CD4-positive, CD25-positive, alpha-beta regulatory T cell (primary cell): ENCODE results near the gene CDHR1. TPM values are rescaled to one million over a fixed set of nuclear protein-coding genes. Genes with fewer than 3 reads are reported as not detected.

Experiments used
- ATAC-seq, 2 donors: fragments of 150-1000 bp; cut with Tn5 transposase; one replicate each; pipeline ENCODE4 v1.10.0; 2021; ENCODE audit warnings: low read depth in 2 of 2, moderate number of reproducible peaks in 2 of 2, moderate library complexity in 1 of 2
- DNase-seq, 3 donors: peaks; one replicate each; pipeline versions ENCODE4 v3.0.0 to v3.0.0-alpha.2; 2012 to 2022; ENCODE audit warnings: mixed read lengths in 1 of 3
- H3K27ac ChIP-seq: one replicate; pipeline ENCODE4 v1.7.0; 2013; ENCODE audit warnings: mild to moderate bottlenecking, low read length; ENCODE audit not compliant: insufficient read depth, poor library complexity, severe bottlenecking
- H3K27me3 ChIP-seq: one replicate; pipeline ENCODE4 v1.7.0; 2013; ENCODE audit warnings: low read length; ENCODE audit not compliant: control insufficient read depth, insufficient read depth
- H3K36me3 ChIP-seq: one replicate; pipeline ENCODE4 v1.7.0; 2013; ENCODE audit warnings: mild to moderate bottlenecking, low read length, moderate library complexity; ENCODE audit not compliant: control insufficient read depth, insufficient read depth
- H3K4me1 ChIP-seq: 2 replicates; pipeline ENCODE4 v1.7.0; 2013; ENCODE audit warnings: mild to moderate bottlenecking, low read length; ENCODE audit not compliant: insufficient read depth, control insufficient read depth, poor library complexity, severe bottlenecking
- H3K4me3 ChIP-seq: one replicate; pipeline ENCODE4 v1.7.0; 2013; ENCODE audit warnings: low read depth, mild to moderate bottlenecking, low read length, moderate library complexity
- H3K9me3 ChIP-seq, 2 experiments: 1 replicate in 1 of 2; 2 replicates in 1 of 2; pipeline ENCODE4 v1.7.0; 2013; ENCODE audit warnings: low read length in 2 of 2, mild to moderate bottlenecking in 1 of 2, moderate library complexity in 1 of 2; ENCODE audit not compliant: control insufficient read depth in 2 of 2
- H3K27ac Mint-ChIP-seq, 3 donors: one replicate each; pipeline ENCODE4 v1.8.0; 2020 to 2022; ENCODE audit warnings: mild to moderate bottlenecking in 3 of 3, mixed read lengths in 3 of 3, moderate library complexity in 2 of 3
- H3K27me3 Mint-ChIP-seq: one replicate; pipeline ENCODE4 v1.8.0; 2022; ENCODE audit warnings: mild to moderate bottlenecking, mixed read lengths
- H3K36me3 Mint-ChIP-seq: one replicate; pipeline ENCODE4 v1.8.0; 2020; ENCODE audit warnings: mixed read lengths
- H3K4me1 Mint-ChIP-seq, 4 donors: one replicate each; pipeline ENCODE4 v1.8.0; 2020 to 2022; ENCODE audit warnings: mixed read lengths in 4 of 4, mild to moderate bottlenecking in 1 of 4
- H3K4me3 Mint-ChIP-seq, 4 donors: one replicate each; pipeline ENCODE4 v1.8.0; 2020 to 2022; ENCODE audit warnings: mild to moderate bottlenecking in 4 of 4, mixed read lengths in 4 of 4, moderate library complexity in 3 of 4
- H3K9me3 Mint-ChIP-seq, 7 donors: one replicate each; pipeline ENCODE4 v1.8.0; 2020 to 2022; ENCODE audit warnings: mixed read lengths in 7 of 7, mild to moderate bottlenecking in 3 of 7, moderate library complexity in 2 of 7
- polyA plus RNA-seq, 4 donors: library from polyadenylated mRNA; unstranded; fragments of 300-500 nt; fragmentation: Illumina TruSeq; gene quantifications; one replicate each; pipeline ENCODE4 v1.2.3, GENCODE V29; 2021
- total RNA-seq: library from RNA; stranded (reverse); gene quantifications from one replicate; pipeline ENCODE4 v1.2.3, GENCODE V29; 2022

The CDHR1 gene
- total and polyA plus RNA-seq, 5 donors from 2014 or later = 0.25 to 0.28 TPM; not detected in 3

GRCh38 chr10:84235096-84235495, 40.8 kb downstream of the CDHR1 start:
- Histone ChIP-seq H3K4me3 (no peak overlapping the region), H3K27ac (no peak overlapping the region), H3K27me3 (peaks cover 2% of the 10 kb centered on the region), H3K9me3 (no peaks in the 10 kb centered on the region), H3K4me1 (no peaks in the 10 kb centered on the region), H3K36me3 (no peaks in the 10 kb centered on the region)
- peaks cover 18% of the 10 kb centered on the region for H3K27me3 Mint-ChIP-seq
- H3K9me3 Mint-ChIP-seq = no peaks in the 10 kb centered on the region
- no peak overlapping the region for H3K27ac Mint-ChIP-seq
- H3K4me1 Mint-ChIP-seq = no peaks in the 10 kb centered on the region
- no peaks in the 10 kb centered on the region for H3K36me3 Mint-ChIP-seq
- DNase-seq = no peak
- ATAC-seq = no peak
- no peak overlapping the region for H3K4me3 Mint-ChIP-seq

- no peak overlapping the region for H3K27ac ChIP-seq
- H3K36me3 Mint-ChIP-seq = no peaks in the 10 kb centered on the region
- ATAC-seq (no peak), DNase-seq (no peak)
- no peak overlapping the region for H3K4me3 ChIP-seq
- no peak overlapping the region for H3K27ac Mint-ChIP-seq
- H3K9me3 ChIP-seq = no peaks in the 10 kb centered on the region
- H3K4me1 Mint-ChIP-seq = no peaks in the 10 kb centered on the region
- peaks cover 18% of the 10 kb centered on the region for H3K27me3 Mint-ChIP-seq
- H3K9me3 Mint-ChIP-seq = no peaks in the 10 kb centered on the region
- H3K27me3 ChIP-seq = peaks cover 2% of the 10 kb centered on the region
- no peaks in the 10 kb centered on the region for H3K36me3 ChIP-seq
- no peak overlapping the region for H3K4me3 Mint-ChIP-seq
- no peaks in the 10 kb centered on the region for H3K4me1 ChIP-seq
These were observed 42.5 kb downstream of the CDHR1 start for GRCh38 chr10:84236807-84237198.

DNA sequence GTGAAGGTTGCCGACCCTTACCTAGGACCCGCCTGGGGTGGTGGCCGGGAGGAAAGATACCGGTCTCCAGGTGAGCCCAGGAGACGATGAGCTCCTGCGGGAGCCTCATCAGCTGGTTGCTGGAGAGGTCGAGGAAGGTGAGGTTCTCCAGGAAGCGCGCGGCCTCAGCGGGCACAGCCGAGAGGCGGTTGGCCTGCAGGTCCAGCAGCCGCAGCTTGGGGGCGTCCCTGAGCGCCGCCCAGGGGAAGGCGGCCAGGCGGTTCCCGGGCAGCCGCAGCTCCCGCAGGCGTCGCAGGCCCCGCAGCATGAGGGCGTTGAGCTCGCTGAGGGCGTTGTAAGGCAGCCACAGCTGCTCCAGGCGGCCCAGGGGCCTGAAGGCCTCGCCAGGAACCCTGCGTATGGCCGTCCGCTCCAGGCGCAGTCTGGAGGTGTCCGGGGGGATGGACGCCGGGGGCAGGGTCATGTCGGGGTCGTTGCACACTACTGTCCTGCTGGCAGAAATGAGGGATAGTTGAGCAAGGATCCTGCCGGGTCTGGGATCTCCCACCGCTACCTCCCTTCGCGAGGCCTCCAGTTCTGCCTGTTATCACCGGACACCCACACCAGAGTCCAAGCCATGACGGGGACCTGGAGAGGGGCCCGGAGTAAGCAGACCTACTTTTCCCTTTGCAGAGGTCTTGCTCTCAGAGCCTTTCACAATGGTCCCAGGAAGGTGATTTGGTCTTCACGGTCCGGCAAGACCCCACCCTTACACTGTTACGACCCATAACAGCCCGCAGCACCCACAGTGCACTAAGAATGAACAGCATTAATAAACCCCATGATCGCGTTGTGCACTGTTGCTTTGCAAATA, 43.1 kb downstream of the CDHR1 start:
- peaks cover 2% of the 10 kb centered on the region for H3K27me3 ChIP-seq
- no peaks in the 10 kb centered on the region for H3K4me1 ChIP-seq
- Mint-ChIP-seq H3K4me3 (no peak overlapping the region), H3K27ac (no peak overlapping the region), H3K9me3 (no peaks in the 10 kb centered on the region), H3K4me1 (no peaks in the 10 kb centered on the region), H3K27me3 (peaks cover 18% of the 10 kb centered on the region), H3K36me3 (no peaks in the 10 kb centered on the region)
- no peak overlapping the region for H3K27ac ChIP-seq
- H3K9me3 ChIP-seq = no peaks in the 10 kb centered on the region
- no peak for DNase-seq
- ATAC-seq = no peak
- H3K36me3 ChIP-seq = no peaks in the 10 kb centered on the region
- H3K4me3 ChIP-seq = no peak overlapping the region

DNA sequence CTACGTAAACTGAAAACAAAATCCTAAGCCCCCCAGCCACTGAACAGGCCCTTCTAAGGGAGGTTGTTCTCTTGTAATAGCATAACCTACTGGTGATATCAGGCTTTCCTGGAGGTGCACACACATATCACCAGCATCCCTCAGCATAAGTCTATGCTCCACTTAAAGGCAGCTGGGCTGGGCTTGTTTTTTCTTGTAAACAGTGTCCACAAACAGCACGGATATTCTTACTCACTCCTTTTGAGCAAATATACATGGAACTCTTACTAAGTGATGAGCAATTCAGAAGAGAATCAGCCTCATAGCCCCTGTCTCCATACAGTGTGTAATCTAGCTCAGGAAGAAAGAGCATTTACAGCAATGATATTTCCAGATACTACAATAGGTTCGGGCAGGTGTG, 44.6 kb downstream of the CDHR1 start:
- no peaks in the 10 kb centered on the region for H3K9me3 ChIP-seq
- no peak overlapping the region for H3K27ac ChIP-seq
- H3K27ac Mint-ChIP-seq = no peak overlapping the region
- H3K27me3 ChIP-seq = peaks cover 2% of the 10 kb centered on the region
- ATAC-seq (no peak), DNase-seq (no peak)
- H3K4me1 Mint-ChIP-seq = no peaks in the 10 kb centered on the region
- H3K27me3 Mint-ChIP-seq = peaks cover 18% of the 10 kb centered on the region
- no peak overlapping the region for H3K4me3 ChIP-seq
- H3K4me1 ChIP-seq = no peaks in the 10 kb centered on the region
- H3K36me3 Mint-ChIP-seq = no peaks in the 10 kb centered on the region
- no peaks in the 10 kb centered on the region for H3K36me3 ChIP-seq
- H3K4me3 Mint-ChIP-seq = no peak overlapping the region
- no peaks in the 10 kb centered on the region for H3K9me3 Mint-ChIP-seq

GRCh38 chr10:84241185-84241790, 47.0 kb downstream of the CDHR1 start, which contains the start of gene LRIT1:
TSS of gene LRIT1 (minus strand) at chr10:84241546. CDS start at chr10:84241439, 107 bp downstream.
- Histone ChIP-seq H3K27ac (no peak within 1 kb of the TSS), H3K4me1 (no peaks in the 10 kb centered on the region), H3K9me3 (no peaks in the 10 kb centered on the region), H3K4me3 (no peak within 1 kb of the TSS), H3K36me3 (no peaks in the 10 kb centered on the region), H3K27me3 (no peaks in the 10 kb centered on the region)
- ATAC-seq = no peak
- Mint-ChIP-seq H3K9me3 (no peaks in the 10 kb centered on the region), H3K4me3 (no peak within 1 kb of the TSS), H3K27ac (peak within 1 kb of the TSS in 1 of 3 donors; percentile 7), H3K4me1 (no peaks in the 10 kb centered on the region), H3K27me3 (peaks cover 12% of the 10 kb centered on the region), H3K36me3 (no peaks in the 10 kb centered on the region)
- no peak for DNase-seq

DNA sequence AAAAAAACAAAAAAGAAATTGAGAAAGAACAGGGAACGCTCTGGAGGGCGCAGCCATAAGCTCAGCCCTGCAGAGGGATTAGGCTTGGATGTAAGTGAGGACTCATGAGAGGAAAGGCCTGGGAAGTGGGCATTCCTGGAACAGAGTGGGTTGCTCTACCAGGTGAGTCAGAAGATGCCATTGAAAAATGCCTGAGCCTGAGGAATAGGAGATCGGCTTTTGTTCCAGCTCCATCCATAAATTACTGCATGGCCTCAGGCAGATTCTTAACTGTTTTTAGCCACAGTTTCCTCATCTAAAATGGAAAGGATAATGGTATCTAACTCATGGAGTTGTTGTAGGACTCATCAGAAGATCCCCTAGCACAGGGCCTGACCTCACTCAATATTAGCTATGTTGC, 49.4 kb downstream of the CDHR1 start:
- H3K27me3 Mint-ChIP-seq = peaks cover 4% of the 10 kb centered on the region
- no peak overlapping the region for H3K4me3 ChIP-seq
- no peaks in the 10 kb centered on the region for H3K9me3 ChIP-seq
- H3K4me1 ChIP-seq = no peaks in the 10 kb centered on the region
- no peaks in the 10 kb centered on the region for H3K36me3 Mint-ChIP-seq
- H3K4me3 Mint-ChIP-seq = no peak overlapping the region
- H3K9me3 Mint-ChIP-seq = no peaks in the 10 kb centered on the region
- DNase-seq = no peak
- peak overlapping the region in 1 of 3 donors; percentile 12 for H3K27ac Mint-ChIP-seq
- H3K27ac ChIP-seq = no peak overlapping the region
- no peak for ATAC-seq
- no peaks in the 10 kb centered on the region for H3K27me3 ChIP-seq
- no peaks in the 10 kb centered on the region for H3K4me1 Mint-ChIP-seq
- no peaks in the 10 kb centered on the region for H3K36me3 ChIP-seq

GRCh38 chr10:84244651-84245270, 50.4 kb downstream of the CDHR1 start, which contains the start of gene RGR:
TSS of gene RGR (plus strand) at chr10:84245053. CDS start at chr10:84245091, 38 bp downstream.
- no peak within 1 kb of the TSS for H3K27ac ChIP-seq
- Mint-ChIP-seq H3K9me3 (no peaks in the 10 kb centered on the region), H3K4me3 (no peak within 1 kb of the TSS), H3K4me1 (no peaks in the 10 kb centered on the region), H3K36me3 (no peaks in the 10 kb centered on the region), H3K27me3 (peaks cover 6% of the 10 kb centered on the region), H3K27ac (no peak within 1 kb of the TSS)
- no peak for DNase-seq
- no peaks in the 10 kb centered on the region for H3K4me1 ChIP-seq
- H3K27me3 ChIP-seq = no peaks in the 10 kb centered on the region
- H3K36me3 ChIP-seq = no peaks in the 10 kb centered on the region
- H3K4me3 ChIP-seq = no peak within 1 kb of the TSS
- ATAC-seq = no peak
- no peaks in the 10 kb centered on the region for H3K9me3 ChIP-seq
